Measurements from ENCODE around the gene TRIM71. TPM values are rescaled to one million over a fixed set of nuclear protein-coding genes. Genes with fewer than 3 reads are reported as not detected.

The TRIM71 gene
- total RNA-seq, 2 donors from 2014 or later, result not detected

- no peak for DNase-seq (ENCODE audit: low spot score)
- Histone ChIP-seq H3K4me3 (no peak overlapping the region), H3K36me3 (no peaks in the 10 kb centered on the region), H3K4me1 (ENCODE audit: control insufficient read depth in 1 of 2, low read depth in 2 of 2) (no peaks in the 10 kb centered on the region), H3K27me3 (replicated peaks; ENCODE audit: insufficient read depth) (no peaks in the 10 kb centered on the region), H3K27ac (no peak overlapping the region), H3K9me3 (no peaks in the 10 kb centered on the region)
- ATAC-seq (ENCODE audit: insufficient number of reproducible peaks, low FRiP score, low read depth), result no peak
- no peak for TF ChIP-seq CTCF (IDR thresholded peaks at IDR 0.05)
Measured at GRCh38 chr3:32849046-32849445, 31.2 kb downstream of the TRIM71 start.

- ATAC-seq (ENCODE audit: insufficient number of reproducible peaks, low FRiP score, low read depth) (no peak), DNase-seq (ENCODE audit: low spot score) (no peak)
- Histone ChIP-seq H3K9me3 (no peaks in the 10 kb centered on the region), H3K27ac (no peak overlapping the region), H3K27me3 (replicated peaks; ENCODE audit: insufficient read depth) (no peaks in the 10 kb centered on the region), H3K36me3 (no peaks in the 10 kb centered on the region), H3K4me3 (no peak overlapping the region), H3K4me1 (ENCODE audit: control insufficient read depth in 1 of 2, low read depth in 2 of 2) (no peaks in the 10 kb centered on the region)
- TF ChIP-seq CTCF (IDR thresholded peaks at IDR 0.05), result no peak
Measured at GRCh38 chr3:32850226-32850625, 32.4 kb downstream of the TRIM71 start.

- Histone ChIP-seq H3K4me1 (ENCODE audit: control insufficient read depth in 1 of 2, low read depth in 2 of 2) (no peaks in the 10 kb centered on the region), H3K9me3 (no peaks in the 10 kb centered on the region), H3K27me3 (replicated peaks; ENCODE audit: insufficient read depth) (no peaks in the 10 kb centered on the region), H3K36me3 (no peaks in the 10 kb centered on the region), H3K4me3 (no peak overlapping the region), H3K27ac (no peak overlapping the region)
- TF ChIP-seq CTCF (IDR thresholded peaks at IDR 0.05), result no peak
- DNase-seq (ENCODE audit: low spot score), result no peak
- no peak for ATAC-seq (ENCODE audit: insufficient number of reproducible peaks, low FRiP score, low read depth)
Measured at GRCh38 chr3:32850636-32851035, 32.8 kb downstream of the TRIM71 start.

GRCh38 chr3:32852146-32852545 is 34.3 kb downstream of the TRIM71 start:
- H3K36me3 ChIP-seq, result no peaks in the 10 kb centered on the region
- H3K4me3 ChIP-seq, result no peak overlapping the region
- no peaks in the 10 kb centered on the region for H3K4me1 ChIP-seq (ENCODE audit: control insufficient read depth in 1 of 2, low read depth in 2 of 2)
- DNase-seq (ENCODE audit: low spot score), result no peak
- no peak overlapping the region for H3K27ac ChIP-seq
- no peaks in the 10 kb centered on the region for H3K9me3 ChIP-seq
- H3K27me3 ChIP-seq (replicated peaks; ENCODE audit: insufficient read depth), result no peaks in the 10 kb centered on the region
- no peak for ATAC-seq (ENCODE audit: insufficient number of reproducible peaks, low FRiP score, low read depth)
- TF ChIP-seq CTCF (IDR thresholded peaks at IDR 0.05), result no peak

- ATAC-seq (ENCODE audit: insufficient number of reproducible peaks, low FRiP score, low read depth) (no peak), DNase-seq (ENCODE audit: low spot score) (no peak)
- H3K4me1 ChIP-seq (ENCODE audit: control insufficient read depth in 1 of 2, low read depth in 2 of 2), result no peaks in the 10 kb centered on the region
- H3K4me3 ChIP-seq, result no peak overlapping the region
- TF ChIP-seq CTCF (IDR thresholded peaks at IDR 0.05), result no peak
- no peaks in the 10 kb centered on the region for H3K9me3 ChIP-seq
- no peaks in the 10 kb centered on the region for H3K27me3 ChIP-seq (replicated peaks; ENCODE audit: insufficient read depth)
- no peak overlapping the region for H3K27ac ChIP-seq
- H3K36me3 ChIP-seq, result no peaks in the 10 kb centered on the region
Measured at GRCh38 chr3:32855350-32855953, 37.7 kb downstream of the TRIM71 start.
